ENCODE results near the gene FHIT.
"Not testable (repeated sequence)": the region's sequence is repeated elsewhere in the genome, so short reads cannot be mapped to it uniquely, and the experiment has no call there.

FHIT gene

GRCh38 chr3:61035573-61035972 lies 215.7 kb downstream of the FHIT start:
- POLR2A ChIA-PET (ENCODE audit: low non-redundant PET) = no interaction called here
- TF ChIP-seq CTCF (conservative IDR thresholded peaks at IDR 0.05; ENCODE audit: low read depth) = no peak
- DNase-seq (ENCODE audit: low spot score) = no peak
- no peak overlapping the region for H3K27ac ChIP-seq
- CTCF ChIA-PET = interaction anchor here (0.5 kb wide), 1 partner anchor 41 kb away, joined by 3 read pairs; no protein-coding TSS in a partner anchor

GRCh38 chr3:61032991-61033390 lies 218.3 kb downstream of the FHIT start:
- ChIA-PET POLR2A (ENCODE audit: low non-redundant PET) (no interaction called here), CTCF (no interaction called here)
- no peak for DNase-seq (ENCODE audit: low spot score)
- TF ChIP-seq CTCF (conservative IDR thresholded peaks at IDR 0.05; ENCODE audit: low read depth) = no peak
- no peak overlapping the region for H3K27ac ChIP-seq

- TF ChIP-seq CTCF (conservative IDR thresholded peaks at IDR 0.05; ENCODE audit: low read depth) = no peak
- CTCF ChIA-PET = no interaction called here
- POLR2A ChIA-PET (ENCODE audit: low non-redundant PET) = no interaction called here
- DNase-seq (ENCODE audit: low spot score) = no peak
- H3K27ac ChIP-seq = no peak overlapping the region
These were observed 219.7 kb downstream of the FHIT start for GRCh38 chr3:61031503-61031902.

- H3K27ac ChIP-seq = no peak overlapping the region
- ChIA-PET POLR2A (ENCODE audit: low non-redundant PET) (no interaction called here), CTCF (no interaction called here)
- no peak for TF ChIP-seq CTCF (conservative IDR thresholded peaks at IDR 0.05; ENCODE audit: low read depth)
- no peak for DNase-seq (ENCODE audit: low spot score)
These were observed 220.7 kb downstream of the FHIT start for GRCh38 chr3:61030469-61031035.

GRCh38 chr3:61029194-61029593 lies 222.1 kb downstream of the FHIT start:
- no peak overlapping the region for H3K27ac ChIP-seq
- ChIA-PET CTCF (no interaction called here), POLR2A (ENCODE audit: low non-redundant PET) (no interaction called here)
- no peak for DNase-seq (ENCODE audit: low spot score)
- no peak for TF ChIP-seq CTCF (conservative IDR thresholded peaks at IDR 0.05; ENCODE audit: low read depth)

- ChIA-PET CTCF (no interaction called here), POLR2A (ENCODE audit: low non-redundant PET) (no interaction called here)
- H3K27ac ChIP-seq = no peak overlapping the region
- no peak for TF ChIP-seq CTCF (conservative IDR thresholded peaks at IDR 0.05; ENCODE audit: low read depth)
- no peak for DNase-seq (ENCODE audit: low spot score)
These were observed 232.4 kb downstream of the FHIT start for GRCh38 chr3:61018807-61019206.

GRCh38 chr3:61017028-61017427 lies 234.2 kb downstream of the FHIT start:
- H3K27ac ChIP-seq; DNase-seq (ENCODE audit: low spot score); CTCF ChIA-PET; POLR2A ChIA-PET (ENCODE audit: low non-redundant PET): not testable (repeated sequence)
